Measurements from ENCODE around the gene GJC2.

- TF ChIP-seq POLR2AphosphoS5 (IDR thresholded peaks at IDR 0.05; ENCODE audit: low read depth, low read length) (no peak), REST (IDR thresholded peaks at IDR 0.05; ENCODE audit: insufficient read depth in 1 of 2, low read depth in 2 of 2, low read length in 2 of 2) (no peak), TAF1 (IDR thresholded peaks at IDR 0.05; ENCODE audit: borderline replicate concordance, insufficient read depth, low read length) (no peak), SIN3A (IDR thresholded peaks at IDR 0.05; ENCODE audit: borderline replicate concordance, insufficient read depth, low read length) (no peak), FOXP2 (optimal IDR thresholded peaks at IDR 0.05; ENCODE audit: borderline replicate concordance, extremely low read depth, extremely low read length, insufficient read depth) (no peak)
These were observed 4.8 kb upstream of the GJC2 start for GRCh38 chr1:228144993-228145343.
